DND-41 (cell line): ENCODE data around the gene TACC3.

Source experiments
- ATAC-seq: fragments of 200-7000 bp; cut with Tn5 transposase; 3 replicates; pipeline ENCODE4 v1.9.1; 2021; ENCODE audit warnings: low read depth; ENCODE audit not compliant: insufficient read depth
- DNase-seq: peaks from one replicate; pipeline ENCODE4 v3.0.0-alpha.2; 2020
- H2AFZ ChIP-seq: 2 replicates; pipeline ENCODE4 v1.6.0; 2012; ENCODE audit warnings: low read depth, low read length
- H3K27ac ChIP-seq: 2 replicates; pipeline ENCODE4 v1.5.1; 2012; ENCODE audit warnings: low read length, inconsistent platforms
- H3K27me3 ChIP-seq: fragments of 200-600 bp; sonication (generic); 2 replicates; pipeline ENCODE4 v1.6.0; 2012; ENCODE audit warnings: low read length, mild to moderate bottlenecking, inconsistent platforms; ENCODE audit not compliant: insufficient read depth, poor library complexity
- H3K36me3 ChIP-seq: 2 replicates; pipeline ENCODE4 v1.5.1; 2012; ENCODE audit warnings: low read length, inconsistent platforms; ENCODE audit not compliant: insufficient read depth
- H3K4me1 ChIP-seq: 2 replicates; pipeline ENCODE4 v1.5.1; 2012; ENCODE audit warnings: mild to moderate bottlenecking, low read length; ENCODE audit not compliant: insufficient read depth
- H3K4me2 ChIP-seq: 2 replicates; pipeline ENCODE4 v1.6.0; 2012; ENCODE audit warnings: mild to moderate bottlenecking, moderate library complexity, low read length, inconsistent platforms; ENCODE audit not compliant: insufficient read depth
- H3K4me3 ChIP-seq, 2 experiments: fragments of 200-600 bp in 1 of 2; shearing (Covaris generic) in 1 of 2; 2 replicates each; pipeline ENCODE4 v1.5.1; 2012 to 2016; ENCODE audit warnings: inconsistent platforms in 2 of 2, low read length in 2 of 2, mild to moderate bottlenecking in 2 of 2, low read depth in 1 of 2, moderate library complexity in 1 of 2
- H3K79me2 ChIP-seq: 2 replicates; pipeline ENCODE4 v1.6.0; 2012; ENCODE audit warnings: low read length, inconsistent platforms; ENCODE audit not compliant: insufficient read depth
- H3K9ac ChIP-seq: 2 replicates; pipeline ENCODE4 v1.6.0; 2012; ENCODE audit warnings: low read depth, mild to moderate bottlenecking, inconsistent platforms, low read length, moderate library complexity
- H3K9me3 ChIP-seq: 2 replicates; pipeline ENCODE4 v1.5.1; 2012; ENCODE audit warnings: low read length, moderate library complexity, mild to moderate bottlenecking, inconsistent platforms; ENCODE audit not compliant: insufficient read depth, severe bottlenecking
- H4K20me1 ChIP-seq: 2 replicates; pipeline ENCODE4 v1.6.0; 2012; ENCODE audit warnings: low read length; ENCODE audit not compliant: insufficient read depth
- CTCF ChIP-seq: IDR thresholded peaks from 2 replicates; pipeline ENCODE4 v1.5.1; 2012; ENCODE audit warnings: borderline replicate concordance, low read length, moderate library complexity, mild to moderate bottlenecking; ENCODE audit not compliant: poor library complexity, severe bottlenecking; ENCODE audit errors: extremely low read depth
- EZH2 ChIP-seq: IDR thresholded peaks from 3 replicates; pipeline ENCODE4 v1.6.1; 2012; ENCODE audit warnings: borderline replicate concordance, low read depth, mild to moderate bottlenecking, moderate library complexity, low read length, inconsistent platforms; ENCODE audit not compliant: severe bottlenecking

TACC3 gene

GRCh38 chr4:1777822-1778641 lies 56.7 kb downstream of the TACC3 start:
- Histone ChIP-seq H3K79me2 (no peaks in the 10 kb centered on the region), H3K4me1 (no peaks in the 10 kb centered on the region), H3K27ac (no peak overlapping the region), H3K27me3 (no peaks in the 10 kb centered on the region), H3K9ac (no peak overlapping the region), H3K9me3 (no peaks in the 10 kb centered on the region), H3K36me3 (no peaks in the 10 kb centered on the region), H3K4me3 (no peak overlapping the region), H3K4me2 (no peak overlapping the region), H2AFZ (no peak overlapping the region), H4K20me1 (peaks cover 10% of the 10 kb centered on the region)
- TF ChIP-seq CTCF (no peak), EZH2 (no peak)
- no peak for DNase-seq
- ATAC-seq, result no peak

GRCh38 chr4:1778642-1779392 lies 57.5 kb downstream of the TACC3 start:
- DNase-seq (no peak), ATAC-seq (no peak)
- Histone ChIP-seq H3K4me3 (no peak overlapping the region), H2AFZ (no peak overlapping the region), H3K36me3 (no peaks in the 10 kb centered on the region), H3K9me3 (no peaks in the 10 kb centered on the region), H3K4me1 (no peaks in the 10 kb centered on the region), H3K27ac (no peak overlapping the region), H3K27me3 (no peaks in the 10 kb centered on the region), H3K79me2 (no peaks in the 10 kb centered on the region), H3K9ac (no peak overlapping the region), H3K4me2 (no peak overlapping the region), H4K20me1 (peaks cover 10% of the 10 kb centered on the region)
- no peak for TF ChIP-seq EZH2

GRCh38 chr4:1779588-1780382 lies 58.5 kb downstream of the TACC3 start:
- ATAC-seq (no peak), DNase-seq (no peak)
- Histone ChIP-seq H3K4me2 (no peak overlapping the region), H3K9ac (no peak overlapping the region), H3K27ac (no peak overlapping the region), H3K4me1 (no peaks in the 10 kb centered on the region), H3K9me3 (no peaks in the 10 kb centered on the region), H3K36me3 (no peaks in the 10 kb centered on the region), H2AFZ (no peak overlapping the region), H3K4me3 (no peak overlapping the region), H3K27me3 (no peaks in the 10 kb centered on the region), H4K20me1 (peaks cover 4% of the 10 kb centered on the region), H3K79me2 (no peaks in the 10 kb centered on the region)
- TF ChIP-seq CTCF, result no peak
- no peak for TF ChIP-seq EZH2
